GM19438 (cell line): Measurements from ENCODE around the gene SLC6A3.
"Not testable (repeated sequence)": the region's sequence is repeated elsewhere in the genome, so short reads cannot be mapped to it uniquely, and the experiment has no call there.

Source experiments
- ATAC-seq: cut with Tn5 transposase; IDR thresholded peaks from one replicate; pipeline ENCODE4 v1.9.1; 2021; ENCODE audit warnings: low read depth; ENCODE audit not compliant: unreplicated experiment

SLC6A3 gene

DNA sequence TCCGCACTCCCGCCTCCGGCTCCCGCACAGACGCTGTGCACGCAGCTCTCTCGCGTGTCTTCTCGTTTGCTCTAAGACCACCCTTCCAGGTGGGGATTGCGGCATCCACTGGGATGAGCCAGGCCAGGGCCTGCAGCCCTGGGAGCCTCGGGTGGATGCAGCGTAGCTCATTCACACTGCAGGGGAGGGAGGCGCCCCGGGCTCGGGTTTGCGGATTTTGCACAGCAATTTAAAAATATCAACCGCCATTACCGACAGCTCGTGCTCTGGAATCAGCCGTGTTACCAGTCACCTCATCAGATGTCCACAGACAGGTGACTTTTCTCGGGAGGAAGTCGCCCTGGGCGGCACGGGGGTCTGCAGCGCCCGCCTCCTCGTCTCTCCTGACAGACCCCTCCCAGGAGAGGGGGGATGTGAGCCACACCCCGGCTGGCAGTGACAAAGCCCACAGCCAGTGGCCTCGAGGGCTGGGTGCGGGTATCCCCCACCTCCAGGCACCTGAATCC is 20.8 kb upstream of the SLC6A3 start:
- ATAC-seq, result no peak

- no peak for ATAC-seq
Observed at GRCh38 chr5:1465117-1465516, 19.9 kb upstream of the SLC6A3 start.

GRCh38 chr5:1464511-1464910 is 19.3 kb upstream of the SLC6A3 start:
- ATAC-seq, result no peak

DNA sequence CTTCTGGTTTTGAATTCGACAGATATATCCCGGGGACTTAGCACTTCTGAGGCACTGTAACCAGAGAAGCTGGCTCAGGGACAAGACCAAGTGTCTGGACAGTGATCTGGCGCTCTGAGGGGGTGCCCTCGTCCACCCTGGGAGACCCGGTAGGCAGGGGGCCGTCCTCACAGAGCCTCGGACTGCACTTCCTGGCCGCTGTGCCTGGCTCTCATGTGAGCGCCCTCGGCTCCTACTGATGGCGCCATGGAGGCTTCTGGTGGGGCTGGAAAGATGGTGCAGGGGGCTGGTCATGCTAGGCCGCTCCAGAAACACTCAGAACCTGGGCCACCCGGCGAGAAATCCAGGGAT is 18.8 kb upstream of the SLC6A3 start:
- no peak for ATAC-seq

DNA sequence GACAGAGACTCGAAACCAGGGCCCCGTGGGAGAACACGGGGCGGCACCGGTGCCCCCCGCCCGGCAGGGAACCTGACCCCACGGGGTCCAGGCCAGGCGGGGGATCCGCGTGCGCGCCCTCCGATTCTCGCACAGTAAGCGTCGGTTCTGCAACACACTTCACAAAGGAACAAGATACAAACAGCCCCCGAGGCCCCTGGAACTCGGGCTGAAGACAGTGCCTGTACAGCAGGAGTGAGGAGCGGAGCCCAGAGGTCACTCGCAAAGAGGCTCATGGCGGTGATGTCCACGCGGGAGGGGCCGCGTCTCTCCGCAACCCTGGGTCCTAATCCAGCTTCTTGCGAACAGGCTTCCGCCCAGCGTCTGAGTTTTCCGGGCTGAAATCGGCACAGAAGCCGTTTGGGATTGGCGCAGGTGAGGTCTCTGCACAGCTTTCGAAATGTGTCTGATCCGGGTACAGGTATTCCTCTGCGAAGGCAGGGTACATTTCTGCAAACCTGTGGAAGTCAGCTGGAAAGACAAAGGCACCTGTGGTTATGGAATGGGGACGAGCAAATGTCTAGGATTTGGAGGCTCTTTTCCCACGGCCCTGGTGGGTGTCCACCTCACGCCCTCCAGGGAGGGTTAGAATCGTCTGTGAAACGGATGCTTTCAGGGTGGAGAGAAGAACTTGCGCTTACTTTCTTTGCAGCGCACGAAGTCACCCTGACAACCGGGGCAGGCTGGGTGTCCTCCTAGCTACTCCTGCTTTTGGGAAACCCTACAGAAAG is 18.3 kb upstream of the SLC6A3 start:
- ATAC-seq, result no peak

DNA sequence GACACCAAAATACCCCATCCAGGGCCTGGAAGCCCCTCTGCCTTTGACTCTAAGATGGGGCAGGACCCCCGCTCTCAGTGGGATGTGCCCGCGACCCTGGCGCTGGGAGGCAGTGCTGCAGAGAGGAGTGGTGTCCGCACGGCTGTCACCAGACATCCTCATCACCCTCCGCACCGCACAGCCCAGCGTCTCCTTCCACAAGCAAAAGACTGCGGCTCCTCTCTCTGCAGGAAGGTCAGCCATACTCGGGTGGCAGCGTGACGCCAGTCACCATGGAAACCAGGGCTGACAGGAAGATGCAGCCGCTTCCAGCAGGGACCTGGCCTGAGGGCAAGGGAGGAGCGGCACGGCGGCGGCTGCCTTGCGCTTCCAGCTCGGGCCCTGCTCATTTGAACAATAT is 17.1 kb upstream of the SLC6A3 start:
- ATAC-seq, result no peak

- ATAC-seq, result no peak
Observed at GRCh38 chr5:1461396-1461795, 16.2 kb upstream of the SLC6A3 start.

- no peak for ATAC-seq
Observed at GRCh38 chr5:1460054-1460682, 14.9 kb upstream of the SLC6A3 start.

DNA sequence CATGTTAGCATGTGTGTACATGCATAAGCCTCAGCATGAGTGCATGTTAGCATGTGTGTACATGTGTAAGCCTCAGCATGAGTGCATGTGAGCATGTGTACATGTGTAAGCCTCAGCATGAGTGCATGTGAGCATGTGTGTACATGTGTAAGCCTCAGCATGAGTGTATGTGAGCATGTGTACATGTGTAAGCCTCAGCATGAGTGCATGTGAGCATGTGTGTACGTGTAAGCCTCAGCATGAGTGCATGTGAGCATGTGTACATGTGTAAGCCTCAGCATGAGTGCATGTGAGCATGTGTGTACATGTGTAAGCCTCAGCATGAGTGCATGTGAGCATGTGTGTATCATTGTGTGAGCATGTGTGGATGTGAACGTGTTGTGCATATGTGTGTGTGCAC is 14.2 kb upstream of the SLC6A3 start:
- ATAC-seq, result not testable (repeated sequence)

- not testable (repeated sequence) for ATAC-seq
Observed at GRCh38 chr5:1456110-1456881, 11.1 kb upstream of the SLC6A3 start.

DNA sequence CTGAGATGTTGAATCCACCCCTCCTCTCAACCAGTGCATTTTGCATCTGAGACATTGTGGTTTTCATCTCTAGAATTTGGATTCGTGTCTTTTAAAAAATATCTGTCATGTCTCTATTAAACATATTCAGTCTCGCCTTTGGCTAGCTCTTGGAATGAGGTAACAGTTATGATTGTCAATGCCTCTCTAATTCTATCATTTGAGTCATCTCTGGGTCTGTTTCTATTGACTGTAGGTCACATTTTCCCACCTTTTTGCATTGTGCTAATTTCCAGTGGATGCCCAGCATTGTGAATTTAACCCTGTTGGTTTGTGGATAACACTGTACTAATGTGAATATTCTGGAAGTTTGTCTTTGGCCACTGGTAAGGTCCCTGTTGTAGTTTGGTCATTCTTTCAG is 8.4 kb upstream of the SLC6A3 start:
- no peak for ATAC-seq

DNA sequence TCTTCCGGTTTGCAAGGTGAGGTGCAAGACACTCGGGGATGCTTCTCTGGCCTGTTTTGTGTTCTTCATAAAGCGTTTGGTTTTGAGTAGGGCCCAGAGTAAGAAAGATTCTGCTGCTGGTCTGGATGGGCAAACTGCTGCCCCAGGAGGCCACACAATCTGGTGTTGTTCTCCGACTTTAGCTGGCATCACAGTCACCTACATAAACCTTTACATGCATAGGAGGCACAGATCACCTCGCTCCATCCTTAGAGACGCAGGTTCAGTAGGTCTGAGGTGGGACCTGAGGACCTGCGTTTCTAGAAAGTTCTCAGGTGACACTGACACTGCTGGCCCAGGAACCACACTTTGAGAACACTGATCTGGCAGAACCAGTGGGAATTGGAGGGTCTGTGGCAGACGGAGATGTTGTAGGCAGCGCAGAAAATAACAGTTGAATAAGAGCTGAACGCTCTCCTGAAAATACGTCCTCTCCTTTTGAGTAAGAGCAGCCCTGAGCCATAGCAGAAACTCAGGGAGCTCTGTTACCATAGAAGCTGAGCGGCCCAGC is 3.9 kb upstream of the SLC6A3 start:
- ATAC-seq, result no peak

DNA sequence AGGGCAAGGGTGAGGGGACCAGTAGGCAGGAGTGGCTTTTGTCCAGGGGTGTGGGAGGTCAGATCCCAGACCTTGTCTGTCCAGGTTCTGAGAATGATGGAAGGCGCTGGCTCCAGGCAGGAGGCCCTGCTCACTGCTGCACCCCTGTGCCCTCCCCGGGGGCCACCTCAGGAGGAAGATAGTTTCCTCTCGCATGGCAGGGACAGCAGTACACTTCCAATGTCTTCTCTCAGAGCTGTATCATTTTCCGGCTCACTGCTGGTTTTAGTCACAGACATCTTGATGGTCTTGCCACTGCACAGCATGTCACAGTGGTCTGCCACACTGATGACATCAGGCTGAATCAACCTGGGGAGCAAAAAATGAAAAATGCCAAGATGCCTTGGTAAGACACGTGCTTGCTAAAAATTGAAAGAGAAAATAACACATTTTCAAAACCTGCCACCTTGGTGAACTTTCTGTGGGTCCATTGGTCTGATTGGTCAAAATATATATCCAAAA is 3.3 kb upstream of the SLC6A3 start:
- no peak for ATAC-seq

DNA sequence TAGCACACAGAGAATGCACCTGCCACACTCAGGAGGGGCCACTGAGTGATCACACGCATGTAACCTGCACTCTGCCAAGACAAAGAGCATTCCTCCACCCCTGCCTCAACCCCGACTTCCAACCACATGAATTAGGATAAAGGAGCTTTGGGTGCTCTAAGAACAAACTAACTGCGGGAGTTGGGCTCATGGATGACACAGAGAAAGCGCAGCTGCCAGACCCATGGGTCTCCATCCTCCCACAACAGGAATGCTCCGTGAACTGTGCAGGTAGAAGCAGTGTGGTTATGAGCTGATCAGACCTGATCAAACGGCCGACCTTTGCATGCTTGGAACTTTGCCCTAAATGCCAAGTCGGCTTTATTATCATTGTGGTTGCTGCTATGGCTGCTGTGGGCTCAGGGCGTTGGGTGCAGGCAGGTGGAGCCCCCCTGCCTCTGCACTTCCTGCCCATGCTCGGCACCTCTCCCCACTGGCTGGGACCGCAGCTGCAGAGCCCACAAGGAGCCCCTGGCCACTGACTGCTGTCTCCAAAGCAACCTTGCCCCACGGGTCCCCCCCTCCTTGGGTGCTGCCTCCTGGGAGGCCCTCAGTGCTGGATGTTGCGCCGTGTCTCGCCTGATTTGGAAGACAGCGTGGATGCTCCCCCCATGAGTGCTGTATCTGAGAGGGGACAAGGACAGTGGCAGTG is 2.6 kb upstream of the SLC6A3 start:
- ATAC-seq, result no peak

GRCh38 chr5:1446602-1447343 is 1.5 kb upstream of the SLC6A3 start:
- no peak for ATAC-seq

- no peak for ATAC-seq
Observed at GRCh38 chr5:1445689-1446601, 705 bp upstream of the SLC6A3 start.

- no peak for ATAC-seq
Observed at GRCh38 chr5:1444361-1445189, 665 bp downstream of the SLC6A3 start.

- no peak for ATAC-seq
Observed at GRCh38 chr5:1443991-1444360, 1.3 kb downstream of the SLC6A3 start.
